Measurements from ENCODE around the gene EDN2. TPM values are rescaled to one million over a fixed set of nuclear protein-coding genes. Genes with fewer than 3 reads are reported as not detected.

EDN2 gene
- polyA plus RNA-seq, 1 experiment = 0.06 TPM

GRCh38 chr1:41525891-41526587, 41.6 kb upstream of the EDN2 start:
- no peak for DNase-seq (ENCODE audit: low read depth)
- ChIA-PET POLR2A (no interaction called here), CTCF (interaction anchor here (1.8 kb wide), 1 partner anchor 10 kb away, joined by 18 read pairs; no protein-coding TSS in a partner anchor)
- Histone ChIP-seq H3K36me3 (ENCODE audit: control insufficient read depth, insufficient read depth, low read length) (no peaks in the 10 kb centered on the region), H3K27me3 (ENCODE audit: control insufficient read depth, insufficient read depth, low read length) (no peaks in the 10 kb centered on the region), H3K4me3 (ENCODE audit: low read depth, low read length) (no peak overlapping the region)
- no peak for TF ChIP-seq CTCF (IDR thresholded peaks at IDR 0.05; ENCODE audit: insufficient read depth, low read depth, low read length)

- CTCF ChIA-PET = interaction anchor here (1.2 to 1.8 kb wide), 2 partner anchors 9 to 14 kb away, joined by 3 to 18 read pairs; no protein-coding TSS in a partner anchor
- H3K4me3 ChIP-seq (ENCODE audit: low read depth, low read length) = no peak overlapping the region
Observed at GRCh38 chr1:41524676-41525675, 40.5 kb upstream of the EDN2 start.

GRCh38 chr1:41523949-41524675, 39.6 kb upstream of the EDN2 start:
- no peak for DNase-seq (ENCODE audit: low read depth)
- no peaks in the 10 kb centered on the region for H3K27me3 ChIP-seq (ENCODE audit: control insufficient read depth, insufficient read depth, low read length)
- CTCF ChIA-PET = interaction anchor here (1.1 to 1.8 kb wide), 3 partner anchors 8 to 14 kb away, joined by 3 to 18 read pairs (median 3); no protein-coding TSS in a partner anchor
- TF ChIP-seq CTCF (IDR thresholded peaks at IDR 0.05; ENCODE audit: insufficient read depth, low read depth, low read length) = no peak
- POLR2A ChIA-PET = no interaction called here
- no peaks in the 10 kb centered on the region for H3K36me3 ChIP-seq (ENCODE audit: control insufficient read depth, insufficient read depth, low read length)
- no peak overlapping the region for H3K4me3 ChIP-seq (ENCODE audit: low read depth, low read length)

More at GRCh38 chr1:41524676-41525675, 40.5 kb upstream of the EDN2 start:
- DNase-seq (ENCODE audit: low read depth) = no peak
- POLR2A ChIA-PET = no interaction called here
- H3K36me3 ChIP-seq (ENCODE audit: control insufficient read depth, insufficient read depth, low read length) = no peaks in the 10 kb centered on the region
- TF ChIP-seq CTCF (IDR thresholded peaks at IDR 0.05; ENCODE audit: insufficient read depth, low read depth, low read length) = no peak
- no peaks in the 10 kb centered on the region for H3K27me3 ChIP-seq (ENCODE audit: control insufficient read depth, insufficient read depth, low read length)

- no peak for TF ChIP-seq CTCF (IDR thresholded peaks at IDR 0.05; ENCODE audit: insufficient read depth, low read depth, low read length)
- DNase-seq (ENCODE audit: low read depth) = no peak
- Histone ChIP-seq H3K27me3 (ENCODE audit: control insufficient read depth, insufficient read depth, low read length) (no peaks in the 10 kb centered on the region), H3K4me3 (ENCODE audit: low read depth, low read length) (no peak overlapping the region), H3K36me3 (ENCODE audit: control insufficient read depth, insufficient read depth, low read length) (no peaks in the 10 kb centered on the region)
- ChIA-PET POLR2A (no interaction called here), CTCF (interaction anchor here (1.1 kb wide), 1 partner anchor 11 kb away, joined by 3 read pairs; no protein-coding TSS in a partner anchor)
Observed at GRCh38 chr1:41523071-41523470, 38.6 kb upstream of the EDN2 start.
